Endothelial cell of umbilical vein (primary cell): Measurements from ENCODE around the gene RIN2. TPM values are rescaled to one million over a fixed set of nuclear protein-coding genes. Genes with fewer than 3 reads are reported as not detected.

Experiments used
- BruUV-seq: library from RNA; stranded (reverse); fragments of 400-500 nt; replicated peaks from 2 replicates; lab custom pipeline; 2021; lab: Mats Ljungman, UMichigan
- CTCF ChIA-PET: fragments of 300-600, 350-600 bp; sonication (Branson Sonifier 250); formaldehyde crosslinking; loops from one replicate; lab custom pipeline; 2021; ENCODE audit warnings: antibody characterized with exemption, inconsistent platforms; lab: Charles Lee
- POLR2A ChIA-PET: fragments of 300-600, 350-600 bp; sonication (Branson Sonifier 250); formaldehyde crosslinking; loops from one replicate; lab custom pipeline; 2021; ENCODE audit warnings: antibody characterized with exemption, inconsistent platforms; lab: Charles Lee
- DNase-seq: peaks from one replicate; pipeline ENCODE4 v3.0.0-alpha.2; 2011; ENCODE audit warnings: low read depth, low spot score
- FAIRE-seq: peaks from 2 replicates; lab custom pipeline; 2011; peaks lifted over from hg19 to GRCh38; lab: Jason Lieb, UNC
- H2AFZ ChIP-seq: 2 replicates; pipeline ENCODE4 v1.6.0; 2012; ENCODE audit warnings: low read depth, low read length, control low read depth, inconsistent platforms
- H3K27ac ChIP-seq: 2 replicates; pipeline ENCODE4 v1.5.1; 2011; ENCODE audit warnings: low read depth, mild to moderate bottlenecking, control low read depth, low read length, moderate library complexity; ENCODE audit not compliant: insufficient read depth
- H3K27me3 ChIP-seq, 2 experiments: 2 replicates each; pipeline versions ENCODE4 v1.6.0 to v1.6.1; 2011; ENCODE audit warnings: low read length in 2 of 2, mixed read lengths in 1 of 2; ENCODE audit not compliant: control insufficient read depth in 2 of 2, insufficient read depth in 2 of 2
- H3K36me3 ChIP-seq, 2 experiments: 2 replicates in 1 of 2; 3 replicates in 1 of 2; pipeline ENCODE4 v1.5.1; 2011; ENCODE audit warnings: low read length in 2 of 2, mild to moderate bottlenecking in 1 of 2, moderate library complexity in 1 of 2; ENCODE audit not compliant: control insufficient read depth in 2 of 2, insufficient read depth in 2 of 2; ENCODE audit errors: extremely low read depth in 1 of 2
- H3K4me1 ChIP-seq: 3 replicates; pipeline ENCODE4 v1.5.1; 2011; ENCODE audit warnings: mild to moderate bottlenecking, low read length; ENCODE audit not compliant: control insufficient read depth, insufficient read depth; ENCODE audit errors: extremely low read depth
- H3K4me2 ChIP-seq: 2 replicates; pipeline ENCODE4 v1.6.1; 2011; ENCODE audit warnings: low read length, control low read depth, mixed read lengths; ENCODE audit not compliant: insufficient read depth
- H3K4me3 ChIP-seq, 3 experiments: fragments of 200-600 bp in 1 of 3; sonication (generic), shearing (Covaris generic) in 1 of 3; replicated peaks in 1 of 3; 2 replicates each; pipeline ENCODE4 v1.5.1; 2011 to 2016; ENCODE audit warnings: control low read depth in 3 of 3, low read length in 3 of 3, mild to moderate bottlenecking in 2 of 3, inconsistent platforms in 1 of 3, low read depth in 1 of 3, moderate library complexity in 1 of 3; ENCODE audit not compliant: insufficient read depth in 1 of 3
- H3K79me2 ChIP-seq: 2 replicates; pipeline ENCODE4 v1.6.0; 2012; ENCODE audit warnings: low read length, inconsistent platforms; ENCODE audit not compliant: control insufficient read depth, insufficient read depth
- H3K9ac ChIP-seq: replicated peaks from 2 replicates; pipeline ENCODE3; 2011; ENCODE audit warnings: low read length, control low read depth; ENCODE audit not compliant: insufficient read depth; ENCODE audit errors: extremely low read depth
- H3K9me1 ChIP-seq: replicated peaks from 3 replicates; pipeline ENCODE4 v1.6.0; 2011; ENCODE audit warnings: mild to moderate bottlenecking, low read length; ENCODE audit not compliant: control insufficient read depth, insufficient read depth; ENCODE audit errors: extremely low read depth
- H3K9me3 ChIP-seq: replicated peaks from 2 replicates; pipeline ENCODE4 v1.5.1; 2012; ENCODE audit warnings: low read length, inconsistent platforms; ENCODE audit not compliant: control insufficient read depth, insufficient read depth
- H4K20me1 ChIP-seq: replicated peaks from 2 replicates; pipeline ENCODE3; 2011; ENCODE audit warnings: mild to moderate bottlenecking, low read length; ENCODE audit not compliant: control insufficient read depth, insufficient read depth; ENCODE audit errors: extremely low read depth
- CTCF ChIP-seq, 2 donors: IDR thresholded peaks; 1 replicate in 1 of 2; 2 replicates in 1 of 2; pipeline ENCODE4 v1.5.1; 2011; ENCODE audit warnings: low read length in 2 of 2, mild to moderate bottlenecking in 2 of 2, moderate library complexity in 2 of 2, control low read depth in 1 of 2, inconsistent platforms in 1 of 2, low read depth in 1 of 2; ENCODE audit not compliant: insufficient read depth in 1 of 2; ENCODE audit errors: extremely low read depth in 1 of 2
- EZH2 ChIP-seq: IDR thresholded peaks from 2 replicates; pipeline ENCODE4 v1.6.1; 2012; ENCODE audit warnings: borderline replicate concordance, low read depth, mild to moderate bottlenecking, moderate library complexity, low read length, inconsistent platforms; ENCODE audit not compliant: severe bottlenecking
- FOS ChIP-seq: IDR thresholded peaks from 2 replicates; pipeline ENCODE4 v1.6.1; 2011; ENCODE audit warnings: mild to moderate bottlenecking, low read length, moderate library complexity, borderline replicate concordance; ENCODE audit not compliant: insufficient read depth
- GATA2 ChIP-seq: IDR thresholded peaks from 2 replicates; pipeline ENCODE4 v1.7.0; 2011; ENCODE audit warnings: low read depth, mild to moderate bottlenecking, moderate library complexity, mixed read lengths, low read length; ENCODE audit not compliant: insufficient read length, insufficient read depth
- JUN ChIP-seq: IDR thresholded peaks from 2 replicates; pipeline ENCODE4 v1.6.1; 2011; ENCODE audit warnings: borderline replicate concordance, low read depth; ENCODE audit not compliant: insufficient read length, insufficient read depth
- MAX ChIP-seq: IDR thresholded peaks from 2 replicates; pipeline ENCODE4 v1.6.1; 2011; ENCODE audit not compliant: insufficient read depth, insufficient read length
- MYC ChIP-seq: IDR thresholded peaks from one replicate; pipeline ENCODE4 v1.6.1; 2011; ENCODE audit warnings: mild to moderate bottlenecking, low read depth, low read length
- POLR2A ChIP-seq: IDR thresholded peaks from 2 replicates; pipeline ENCODE4 v1.6.1; 2012; ENCODE audit warnings: low read depth, mild to moderate bottlenecking, control low read depth, low read length
- POLR2AphosphoS5 ChIP-seq: IDR thresholded peaks from 2 replicates; pipeline ENCODE4 v1.6.1; 2012; ENCODE audit warnings: low read depth, mild to moderate bottlenecking, control low read depth, low read length, moderate library complexity; ENCODE audit not compliant: insufficient read depth
- dilution Hi-C: fragments of 300-500 bp; cut with MboI; formaldehyde crosslinking; loops from one replicate; pipeline ENCODE4 v1.15.0; 2019; ENCODE audit warnings: low sequenced_read_pairs; ENCODE audit not compliant: extremely low pct_ligation_motif_present
- intact Hi-C: fragments of 100-400 bp; cut with micrococcal nuclease; formaldehyde crosslinking; loops from one replicate; pipeline ENCODE4 v1.10.0; 2022
- polyA plus RNA-seq, 4 experiments: library from polyadenylated mRNA; depleted of rRNA in 3 of 4; stranded (reverse) in 3 of 4; unstranded in 1 of 4; fragments of >200 nt; gene quantifications; 2 replicates each; pipeline versions ENCODE4 v1.2.1 to v1.2.3, GENCODE V29; 2011 to 2012; ENCODE audit warnings: missing spikeins in 1 of 4
- total RNA-seq: library from RNA; stranded (reverse); gene quantifications from 2 replicates; pipeline ENCODE4 v1.2.3, GENCODE V29; 2021

The RIN2 gene
- total and polyA plus RNA-seq, 2 donors (not counting 3 experiments of a cell fraction or from before 2014, with no cell fraction given), result 22.6 to 119 TPM

- H3K9me3 ChIP-seq, result no peaks in the 10 kb centered on the region
- no peaks in the 10 kb centered on the region for H4K20me1 ChIP-seq
- no peak overlapping the region for H3K9ac ChIP-seq
- DNase-seq (no peak), FAIRE-seq (no peak)
- no peaks in the 10 kb centered on the region for H3K36me3 ChIP-seq
- BruUV-seq, result no TSS peak
- H2AFZ ChIP-seq, result no peak overlapping the region
- no peak overlapping the region for H3K4me2 ChIP-seq
- H3K79me2 ChIP-seq, result no peaks in the 10 kb centered on the region
- H3K9me1 ChIP-seq, result no peaks in the 10 kb centered on the region
- ChIA-PET POLR2A (no interaction called here), CTCF (no interaction called here)
- TF ChIP-seq EZH2, result no peak
- no peak for TF ChIP-seq POLR2AphosphoS5
- no peak for TF ChIP-seq GATA2
- no peak for TF ChIP-seq MAX
- no peak for TF ChIP-seq POLR2A
- TF ChIP-seq FOS, result no peak
- TF ChIP-seq CTCF (IDR thresholded peaks at IDR 0.05; ENCODE audit: extremely low read depth in 1 of 2, insufficient read depth in 1 of 2, low read depth in 1 of 2, low read length in 2 of 2), result no peak
- no peak for TF ChIP-seq JUN
- TF ChIP-seq MYC, result no peak
- dilution Hi-C loops (no loop called here), intact Hi-C loops (no loop called here)
- peaks cover 3% of the 10 kb centered on the region for H3K4me1 ChIP-seq
- no peaks in the 10 kb centered on the region for H3K27me3 ChIP-seq
- no peak overlapping the region for H3K4me3 ChIP-seq
- no peak overlapping the region for H3K27ac ChIP-seq
Measured at GRCh38 chr20:19723051-19723450, 35.0 kb upstream of the RIN2 start.
